K562 (cell line): Measurements from ENCODE around the gene EFHD2.

ENCODE experiments used
- ETV5 ChIP-seq: sonication (generic); formaldehyde crosslinking; IDR thresholded peaks from 2 replicates; pipeline ENCODE4 v1.4.0; 2020; ENCODE audit warnings: low read depth, mild to moderate bottlenecking, missing genetic modification reagents
- FOXJ3 ChIP-seq: sonication (generic); formaldehyde crosslinking; IDR thresholded peaks from 2 replicates; pipeline ENCODE4 v1.4.0; 2020; ENCODE audit warnings: mild to moderate bottlenecking, missing genetic modification reagents
- ZNF407 ChIP-seq: fragments of 450-650 bp; IDR thresholded peaks from 2 replicates; pipeline ENCODE4 v1.6.1; 2016; ENCODE audit warnings: low read depth
- ZNF609 ChIP-seq: sonication (generic); formaldehyde crosslinking; IDR thresholded peaks from 2 replicates; pipeline ENCODE4 v1.8.1; 2023; ENCODE audit warnings: missing genetic modification reagents, mild to moderate bottlenecking, borderline replicate concordance

GRCh38 chr1:15443281-15443680, 33.6 kb downstream of the EFHD2 start:
- TF ChIP-seq ZNF609 (CRISPR knock-in tag) (no peak), ZNF407 (no peak), ETV5 (no peak), FOXJ3 (CRISPR knock-in tag) (no peak)
